Measurements from ENCODE around the gene MED22. TPM values are rescaled to one million over a fixed set of nuclear protein-coding genes. Genes with fewer than 3 reads are reported as not detected.
"Not testable (repeated sequence)": the region's sequence is repeated elsewhere in the genome, so short reads cannot be mapped to it uniquely, and the experiment has no call there.

MED22 gene
- total RNA-seq, 1 donor from 2014 or later: 11.3 TPM

- no peak for DNase-seq (ENCODE audit: low read depth in 2 of 2)
Observed at GRCh38 chr9:133307301-133307700, 40.6 kb downstream of the MED22 start.

GRCh38 chr9:133306242-133307204 lies 41.4 kb downstream of the MED22 start:
- DNase-seq (ENCODE audit: low read depth in 2 of 2): peak in 1 of 2 donors; percentile 53

DNA sequence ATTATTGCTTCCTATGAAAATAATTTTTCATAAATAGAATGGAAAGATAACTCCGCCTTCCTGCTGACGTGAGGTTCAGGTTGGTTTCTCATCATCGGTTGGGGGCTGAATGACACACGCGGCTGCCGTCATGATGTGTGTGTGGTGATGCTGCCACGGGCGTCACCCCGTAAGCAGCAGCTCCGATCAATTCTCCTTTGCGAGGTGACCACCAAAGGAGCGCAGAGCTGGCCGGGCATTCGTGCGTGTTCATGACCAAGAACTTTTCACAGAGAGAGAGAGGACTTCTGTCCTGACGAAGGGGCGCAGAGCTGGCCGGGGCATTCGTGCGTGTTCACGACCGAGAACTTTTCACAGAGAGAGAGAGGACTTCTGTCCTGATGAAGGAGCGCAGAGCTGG lies 42.2 kb downstream of the MED22 start:
- no peak for DNase-seq (ENCODE audit: low read depth in 2 of 2)

DNA sequence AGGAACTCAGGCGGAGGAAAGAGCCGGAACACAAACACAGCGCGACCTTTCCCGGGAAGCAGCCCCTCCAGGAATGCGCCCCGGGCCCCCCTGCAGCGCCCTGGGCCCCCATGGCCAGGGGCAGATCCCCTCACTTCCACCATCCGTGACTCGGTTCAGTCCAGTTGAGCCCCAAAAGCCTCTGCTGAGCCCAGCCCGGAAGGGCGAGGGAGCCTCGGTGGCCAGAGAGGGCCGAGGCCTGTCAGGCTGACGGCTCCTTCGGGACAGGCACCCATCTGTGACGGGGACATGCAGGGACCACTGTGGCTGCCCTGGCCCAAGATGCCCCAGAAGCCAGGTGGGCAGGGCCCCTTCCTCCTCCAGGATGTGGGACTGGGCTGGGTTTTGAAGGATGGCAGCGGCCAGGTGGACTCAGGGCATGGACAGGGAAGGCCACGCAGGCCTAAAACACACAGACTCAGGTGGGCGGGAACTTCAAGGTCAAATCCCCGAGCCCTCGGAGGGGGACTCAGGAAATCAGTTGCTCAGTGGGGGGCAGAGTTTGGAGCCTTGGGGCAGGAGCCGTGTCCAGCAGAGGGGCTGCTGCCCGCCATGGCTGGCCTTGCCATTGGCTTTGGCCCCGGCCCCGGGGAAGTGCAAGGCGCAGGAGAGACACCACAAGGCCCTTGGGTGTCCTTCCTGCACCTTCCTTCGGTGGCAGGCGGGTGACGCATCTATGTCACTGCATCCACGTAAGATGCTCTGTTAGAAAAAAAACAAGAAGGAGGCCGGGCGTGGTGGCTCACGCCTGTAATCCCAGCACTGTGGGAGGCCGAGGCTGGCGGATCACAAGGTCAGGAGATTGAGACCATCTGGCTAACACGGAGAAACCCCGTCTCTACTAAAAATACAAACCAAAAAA lies 43.2 kb downstream of the MED22 start:
- no peak for DNase-seq (ENCODE audit: low read depth in 2 of 2)

- DNase-seq (ENCODE audit: low read depth in 2 of 2): no peak
Observed at GRCh38 chr9:133304158-133304470, 43.8 kb downstream of the MED22 start.

DNA sequence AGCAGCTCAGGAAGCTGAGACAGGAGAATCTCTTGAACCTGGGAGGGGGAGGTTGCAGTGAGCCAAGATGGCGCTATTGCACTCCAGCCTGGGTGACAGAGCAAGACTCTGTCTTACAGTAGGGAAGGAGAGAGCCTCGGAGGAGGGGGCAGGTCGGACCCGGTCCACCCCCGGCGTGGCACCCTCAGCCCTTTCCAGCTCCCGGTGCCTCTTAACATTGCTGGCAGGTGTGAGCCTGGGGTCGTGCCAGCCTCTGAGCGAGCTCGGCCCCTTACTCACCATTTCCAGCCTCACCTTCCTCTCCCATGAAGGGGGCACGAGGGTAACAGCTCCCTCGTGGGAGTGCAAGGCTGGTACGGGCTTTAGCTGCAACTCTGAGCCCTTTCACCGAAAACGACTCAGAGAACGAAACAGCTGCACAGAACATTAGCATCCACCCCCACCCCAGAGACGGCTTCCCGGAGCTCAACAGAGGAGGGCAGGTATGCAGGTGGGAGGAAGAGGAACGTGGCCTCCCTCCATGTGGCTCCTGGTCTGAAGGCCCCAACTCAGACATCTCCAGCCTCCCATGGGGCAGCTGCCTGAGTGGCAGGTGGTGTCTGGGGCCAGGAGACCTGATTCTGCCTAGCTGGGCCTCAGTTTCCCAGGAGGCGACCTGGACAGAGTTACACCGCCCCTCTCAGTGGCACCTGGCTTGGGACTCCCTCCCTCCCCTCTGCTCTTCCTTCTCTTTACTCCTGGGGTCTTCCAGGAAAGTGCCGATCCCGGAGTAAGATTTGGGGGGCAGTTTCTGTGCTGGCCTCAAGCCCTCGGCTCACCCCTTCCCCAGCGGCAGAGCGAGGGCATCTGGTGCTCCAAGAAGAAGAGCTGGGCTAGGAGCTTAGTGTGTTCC lies 44.4 kb downstream of the MED22 start:
- no peak for DNase-seq (ENCODE audit: low read depth in 2 of 2)

- DNase-seq (ENCODE audit: low read depth in 2 of 2): no peak
Observed at GRCh38 chr9:133301253-133302230, 46.4 kb downstream of the MED22 start.

DNA sequence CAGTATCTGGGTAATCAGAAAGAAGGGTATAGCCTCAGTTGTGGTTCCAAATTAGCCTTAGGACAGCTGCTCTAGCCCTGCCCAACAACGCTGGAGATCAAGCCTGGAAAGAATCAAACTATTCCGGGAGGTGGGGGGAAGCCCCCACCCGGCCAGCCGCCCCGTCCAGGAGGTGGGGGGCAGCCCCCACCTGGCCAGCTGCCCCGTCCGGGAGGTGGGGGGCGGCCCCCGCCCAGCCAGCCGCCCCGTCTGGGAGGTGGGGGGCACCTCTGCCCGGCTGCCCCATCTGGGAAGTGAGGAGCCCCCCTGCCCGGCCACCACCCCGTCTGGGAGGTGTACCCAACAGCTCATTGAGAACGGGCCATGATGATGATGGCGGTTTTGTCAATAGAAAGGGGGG lies 47.9 kb downstream of the MED22 start:
- DNase-seq (ENCODE audit: low read depth in 2 of 2): not testable (repeated sequence)

GRCh38 chr9:133294257-133294656 lies 53.7 kb downstream of the MED22 start:
- DNase-seq (ENCODE audit: low read depth in 2 of 2): no peak

GRCh38 chr9:133290751-133291302 lies 57.1 kb downstream of the MED22 start:
- DNase-seq (ENCODE audit: low read depth in 2 of 2): no peak

Other genes with a start within 250 kb of the MED22 start
- 27.0 and 37.5 TPM in 2 replicates for gene RALGDS, start 226.9 kb downstream of the MED22 start, total RNA-seq
- gene GBGT1, start 184.2 kb downstream of the MED22 start, total RNA-seq: 19.4 and 27.8 TPM in 2 replicates
- not detected in 2 replicates for gene OBP2B, start 138.9 kb downstream of the MED22 start, total RNA-seq
- 0.22 and 0.79 TPM in 2 replicates for gene ABO, start 72.9 kb downstream of the MED22 start, total RNA-seq
- 4.1 and 6.5 TPM in 2 replicates for gene SURF6, start 11.9 kb downstream of the MED22 start, total RNA-seq
- gene RPL7A, start 87 bp upstream of the MED22 start, total RNA-seq: 1,751 and 1,825 TPM in 2 replicates
- gene SURF1, start 8.4 kb upstream of the MED22 start, total RNA-seq: 18.7 and 22.2 TPM in 2 replicates
- gene SURF2, start 8.4 kb upstream of the MED22 start, total RNA-seq: 8.9 and 10.5 TPM in 2 replicates
- 249 and 303 TPM in 2 replicates for gene SURF4, start 27.9 kb upstream of the MED22 start, total RNA-seq
- 0.44 and 0.60 TPM in 2 replicates for gene STKLD1, start 28.2 kb upstream of the MED22 start, total RNA-seq
- 11.6 and 14.9 TPM in 2 replicates for gene REXO4, start 69.9 kb upstream of the MED22 start, total RNA-seq
- 0.44 and 0.60 TPM in 2 replicates for gene ADAMTS13, start 74.2 kb upstream of the MED22 start, total RNA-seq
- gene CACFD1, start 111.8 kb upstream of the MED22 start, total RNA-seq: 9.2 and 15.9 TPM in 2 replicates
- 12.1 and 21.6 TPM in 2 replicates for gene SLC2A6, start 131.0 kb upstream of the MED22 start, total RNA-seq
- gene MYMK, start 176.8 kb upstream of the MED22 start, total RNA-seq: not detected in 2 replicates
- under 0.01 TPM in 2 replicates for gene ADAMTSL2, start 186.6 kb upstream of the MED22 start, total RNA-seq

Measured in lung microvascular endothelial cell (primary cell).